PC-9 (cell line): ENCODE results near the gene PDS5B. TPM values are rescaled to one million over a fixed set of nuclear protein-coding genes. Genes with fewer than 3 reads are reported as not detected.

Source experiments
- BruUV-seq: library from RNA; stranded (reverse); fragments of 400-500 nt; replicated peaks from 2 replicates; lab custom pipeline; 2021; lab: Mats Ljungman, UMichigan
- CTCF ChIA-PET: fragments of 300-600 bp; sonication (Branson Sonifier 250); formaldehyde crosslinking; loops from one replicate; lab custom pipeline; 2022; ENCODE audit warnings: antibody characterized with exemption; lab: Charles Lee
- POLR2A ChIA-PET: fragments of 300-600 bp; sonication (Branson Sonifier 250); formaldehyde crosslinking; loops from one replicate; lab custom pipeline; 2022; ENCODE audit warnings: antibody characterized with exemption; ENCODE audit not compliant: unreplicated experiment; lab: Charles Lee
- DNase-seq, 2 experiments: peaks; one replicate each; pipeline versions ENCODE4 v3.0.0 to v3.0.0-alpha.2; 2015 to 2022; ENCODE audit warnings: mixed read lengths in 1 of 2
- H2AFZ ChIP-seq: fragments of 200-600 bp; sonication (generic); 2 replicates; pipeline ENCODE4 v1.8.1; 2017; ENCODE audit warnings: antibody characterized with exemption
- H3F3A ChIP-seq: fragments of 200-600 bp; sonication (generic); 2 replicates; pipeline ENCODE4 v1.8.1; 2017; ENCODE audit warnings: antibody characterized with exemption, mild to moderate bottlenecking, low read depth; ENCODE audit not compliant: insufficient read depth
- H3K27ac ChIP-seq: fragments of 200-600 bp; sonication (generic); 2 replicates; pipeline ENCODE4 v1.6.1; 2016; ENCODE audit warnings: mixed run types
- H3K27me3 ChIP-seq: fragments of 200-600 bp; sonication (generic); 2 replicates; pipeline ENCODE4 v1.6.1; 2016; ENCODE audit warnings: low read depth, mixed run types; ENCODE audit not compliant: insufficient read depth
- H3K36me3 ChIP-seq: fragments of 200-600 bp; sonication (generic); 2 replicates; pipeline ENCODE4 v1.6.1; 2016; ENCODE audit warnings: low read depth, mixed run types
- H3K4me1 ChIP-seq: fragments of 200-600 bp; sonication (generic); replicated peaks from 2 replicates; pipeline ENCODE4 v1.6.1; 2016; ENCODE audit warnings: mixed run types; ENCODE audit not compliant: insufficient read depth
- H3K4me2 ChIP-seq: fragments of 200-600 bp; sonication (generic); 2 replicates; pipeline ENCODE4 v1.6.1; 2017; ENCODE audit warnings: mixed run types
- H3K4me3 ChIP-seq: fragments of 200-600 bp; sonication (generic); 2 replicates; pipeline ENCODE4 v1.6.1; 2016; ENCODE audit warnings: mixed run types
- H3K79me2 ChIP-seq: fragments of 200-600 bp; sonication (generic); 2 replicates; pipeline ENCODE4 v1.6.1; 2017; ENCODE audit warnings: low read depth, mixed run types
- H3K9me2 ChIP-seq: fragments of 200-600 bp; sonication (generic); 2 replicates; pipeline ENCODE4 v1.8.1; 2017; ENCODE audit warnings: mild to moderate bottlenecking; ENCODE audit not compliant: insufficient read depth
- H3K9me3 ChIP-seq: fragments of 200-600 bp; sonication (generic); 2 replicates; pipeline ENCODE4 v1.8.1; 2016; ENCODE audit warnings: low read depth; ENCODE audit not compliant: insufficient read depth
- H4K20me1 ChIP-seq: fragments of 200-600 bp; sonication (generic); 2 replicates; pipeline ENCODE4 v1.8.1; 2017; ENCODE audit not compliant: insufficient read depth
- EZH2 ChIP-seq: fragments of 200-600 bp; sonication (generic); IDR thresholded peaks from 2 replicates; pipeline ENCODE4 v1.8.0; 2017; ENCODE audit warnings: antibody characterized with exemption, low read depth
- intact Hi-C: fragments of 100-400 bp; cut with micrococcal nuclease; formaldehyde crosslinking; loops from one replicate; pipeline ENCODE4 v1.10.0; 2022; ENCODE audit not compliant: unreplicated experiment
- total RNA-seq: library from RNA; stranded (reverse); gene quantifications from 2 replicates; pipeline ENCODE4 v1.2.3, GENCODE V29; 2021
- TF ChIP-seq, protein P1 (sequence below): fragments of 200-600 bp; sonication (generic); conservative IDR thresholded peaks from 2 replicates; pipeline ENCODE4 v1.6.1; 2017; ENCODE audit warnings: mixed run types, antibody characterized with exemption, mild to moderate bottlenecking, moderate library complexity

PDS5B gene
- total RNA-seq, 1 experiment from 2014 or later, result 37.6 TPM

GRCh38 chr13:32752997-32753606 lies 166.8 kb downstream of the PDS5B start:
- BruUV-seq, result no TSS peak
- Histone ChIP-seq H2AFZ (no peak overlapping the region), H3K27ac (no peak overlapping the region), H3F3A (peaks cover 5% of the 10 kb centered on the region; the same call in 1 of the 2 replicates), H3K9me2 (no peaks in the 10 kb centered on the region), H3K4me1 (no peaks in the 10 kb centered on the region), H3K9me3 (no peaks in the 10 kb centered on the region), H3K79me2 (no peaks in the 10 kb centered on the region), H4K20me1 (no peaks in the 10 kb centered on the region), H3K4me3 (no peak overlapping the region), H3K27me3 (no peaks in the 10 kb centered on the region), H3K4me2 (no peak overlapping the region), H3K36me3 (peaks cover 20% of the 10 kb centered on the region; the same call in 1 of the 2 replicates)
- ChIA-PET CTCF (no interaction called here), POLR2A (no interaction called here)
- TF ChIP-seq, protein P1, sequence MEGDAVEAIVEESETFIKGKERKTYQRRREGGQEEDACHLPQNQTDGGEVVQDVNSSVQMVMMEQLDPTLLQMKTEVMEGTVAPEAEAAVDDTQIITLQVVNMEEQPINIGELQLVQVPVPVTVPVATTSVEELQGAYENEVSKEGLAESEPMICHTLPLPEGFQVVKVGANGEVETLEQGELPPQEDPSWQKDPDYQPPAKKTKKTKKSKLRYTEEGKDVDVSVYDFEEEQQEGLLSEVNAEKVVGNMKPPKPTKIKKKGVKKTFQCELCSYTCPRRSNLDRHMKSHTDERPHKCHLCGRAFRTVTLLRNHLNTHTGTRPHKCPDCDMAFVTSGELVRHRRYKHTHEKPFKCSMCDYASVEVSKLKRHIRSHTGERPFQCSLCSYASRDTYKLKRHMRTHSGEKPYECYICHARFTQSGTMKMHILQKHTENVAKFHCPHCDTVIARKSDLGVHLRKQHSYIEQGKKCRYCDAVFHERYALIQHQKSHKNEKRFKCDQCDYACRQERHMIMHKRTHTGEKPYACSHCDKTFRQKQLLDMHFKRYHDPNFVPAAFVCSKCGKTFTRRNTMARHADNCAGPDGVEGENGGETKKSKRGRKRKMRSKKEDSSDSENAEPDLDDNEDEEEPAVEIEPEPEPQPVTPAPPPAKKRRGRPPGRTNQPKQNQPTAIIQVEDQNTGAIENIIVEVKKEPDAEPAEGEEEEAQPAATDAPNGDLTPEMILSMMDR, result no peak
- TF ChIP-seq EZH2, result no peak
- DNase-seq, result no peak
- intact Hi-C loops, result no loop called here

GRCh38 chr13:32754179-32754578 lies 167.9 kb downstream of the PDS5B start:
- no peak for TF ChIP-seq EZH2
- TF ChIP-seq, protein P1, result no peak
- Histone ChIP-seq H3K4me2 (no peak overlapping the region), H2AFZ (no peak overlapping the region), H3K4me1 (no peaks in the 10 kb centered on the region), H3F3A (peaks cover 5% of the 10 kb centered on the region), H3K9me2 (no peaks in the 10 kb centered on the region), H3K4me3 (no peak overlapping the region), H3K27me3 (no peaks in the 10 kb centered on the region), H3K9me3 (no peaks in the 10 kb centered on the region), H3K27ac (no peak overlapping the region), H3K36me3 (peaks cover 29% of the 10 kb centered on the region; the same call in 1 of the 2 replicates), H4K20me1 (no peaks in the 10 kb centered on the region), H3K79me2 (no peaks in the 10 kb centered on the region)
- ChIA-PET POLR2A (no interaction called here), CTCF (no interaction called here)
- intact Hi-C loops, result no loop called here
- no TSS peak for BruUV-seq
- no peak for DNase-seq

- Histone ChIP-seq H3K9me2 (no peaks in the 10 kb centered on the region), H3K27ac (no peak overlapping the region), H3K4me3 (no peak overlapping the region), H3K4me2 (no peak overlapping the region), H3K9me3 (no peaks in the 10 kb centered on the region), H2AFZ (no peak overlapping the region), H3K36me3 (peaks cover 46% of the 10 kb centered on the region; the same call in 1 of the 2 replicates), H3F3A (peaks cover 5% of the 10 kb centered on the region), H3K27me3 (no peaks in the 10 kb centered on the region), H4K20me1 (no peaks in the 10 kb centered on the region), H3K4me1 (no peaks in the 10 kb centered on the region), H3K79me2 (no peaks in the 10 kb centered on the region)
- no TSS peak for BruUV-seq
- ChIA-PET CTCF (interaction anchor here (0.5 kb wide), 1 partner anchor 85 kb away, joined by 4 read pairs; no protein-coding TSS in a partner anchor), POLR2A (interaction anchor here (0.7 kb wide), 1 partner anchor 173 kb away, joined by 4 read pairs; the partner anchor contains the start of gene PDS5B)
- DNase-seq, result no peak
- intact Hi-C loops, result no loop called here
- no peak for TF ChIP-seq EZH2
- TF ChIP-seq, protein P1, result no peak
These were observed 172.9 kb downstream of the PDS5B start for GRCh38 chr13:32759152-32759551.
